Peyer's patch (tissue), 4 donors: Measurements from ENCODE around the gene OTOP2.

Experiments
- POLR2A ChIP-seq, 2 donors: fragments of 450-650 bp; IDR thresholded peaks; one replicate each; pipeline ENCODE4 v1.5.1; 2017; ENCODE audit warnings: antibody characterized with exemption in 2 of 2, mild to moderate bottlenecking in 2 of 2, moderate library complexity in 2 of 2
- TF ChIP-seq, protein P1 (sequence below), 6 experiments: fragments of 450-650 bp in 4 of 6; fragments of 200-600 bp in 2 of 6; sonication (generic) in 1 of 6; IDR thresholded peaks; one replicate each; pipeline ENCODE4 v1.5.1; 2017 to 2019; ENCODE audit warnings: antibody characterized with exemption in 6 of 6, mild to moderate bottlenecking in 3 of 6, moderate library complexity in 1 of 6

GRCh38 chr17:74935585-74936469, 11.8 kb downstream of the OTOP2 start, which contains the start of gene OTOP3:
- TF ChIP-seq, protein P1, sequence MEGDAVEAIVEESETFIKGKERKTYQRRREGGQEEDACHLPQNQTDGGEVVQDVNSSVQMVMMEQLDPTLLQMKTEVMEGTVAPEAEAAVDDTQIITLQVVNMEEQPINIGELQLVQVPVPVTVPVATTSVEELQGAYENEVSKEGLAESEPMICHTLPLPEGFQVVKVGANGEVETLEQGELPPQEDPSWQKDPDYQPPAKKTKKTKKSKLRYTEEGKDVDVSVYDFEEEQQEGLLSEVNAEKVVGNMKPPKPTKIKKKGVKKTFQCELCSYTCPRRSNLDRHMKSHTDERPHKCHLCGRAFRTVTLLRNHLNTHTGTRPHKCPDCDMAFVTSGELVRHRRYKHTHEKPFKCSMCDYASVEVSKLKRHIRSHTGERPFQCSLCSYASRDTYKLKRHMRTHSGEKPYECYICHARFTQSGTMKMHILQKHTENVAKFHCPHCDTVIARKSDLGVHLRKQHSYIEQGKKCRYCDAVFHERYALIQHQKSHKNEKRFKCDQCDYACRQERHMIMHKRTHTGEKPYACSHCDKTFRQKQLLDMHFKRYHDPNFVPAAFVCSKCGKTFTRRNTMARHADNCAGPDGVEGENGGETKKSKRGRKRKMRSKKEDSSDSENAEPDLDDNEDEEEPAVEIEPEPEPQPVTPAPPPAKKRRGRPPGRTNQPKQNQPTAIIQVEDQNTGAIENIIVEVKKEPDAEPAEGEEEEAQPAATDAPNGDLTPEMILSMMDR (IDR thresholded peaks at IDR 0.05) = no peak
- TF ChIP-seq POLR2A (IDR thresholded peaks at IDR 0.05) = no peak
